Ovary (tissue), 3 donors: ENCODE measurements around the gene MIAT.

ENCODE experiments used
- POLR2A ChIP-seq: fragments of 450-650 bp; IDR thresholded peaks from one replicate; pipeline ENCODE4 v1.6.1; 2017; ENCODE audit warnings: antibody characterized with exemption, mild to moderate bottlenecking, moderate library complexity
- TF ChIP-seq, protein P1 (sequence below), 3 donors: fragments of 450-650 bp in 2 of 3; fragments of 200-600 bp in 1 of 3; IDR thresholded peaks; one replicate each; pipeline versions ENCODE4 v1.5.1 to v1.8.0; 2016 to 2022; ENCODE audit warnings: antibody characterized with exemption in 3 of 3, mild to moderate bottlenecking in 1 of 3
- donor health status: DM: no; HTN: no; CAD: no.

DNA sequence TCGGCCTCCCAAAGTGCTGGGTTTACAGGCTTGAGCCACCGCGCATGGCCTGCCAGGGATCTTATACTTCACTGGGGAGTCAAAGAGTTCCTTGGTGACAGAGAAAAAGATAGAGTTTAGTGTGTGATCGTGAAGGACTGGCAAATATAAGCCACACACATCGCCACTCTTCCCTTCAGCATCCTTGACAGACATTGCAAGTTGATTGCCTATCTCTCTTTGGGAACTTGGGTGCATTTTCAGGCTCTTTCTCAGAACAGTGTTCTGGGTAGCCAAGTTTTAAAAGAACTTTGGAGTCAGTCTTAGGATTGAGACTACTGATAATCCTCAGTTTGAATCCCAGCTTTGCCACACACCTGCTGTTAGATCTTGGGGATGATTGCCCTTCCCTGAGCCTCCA, 19.8 kb downstream of the MIAT start:
- TF ChIP-seq, protein P1, sequence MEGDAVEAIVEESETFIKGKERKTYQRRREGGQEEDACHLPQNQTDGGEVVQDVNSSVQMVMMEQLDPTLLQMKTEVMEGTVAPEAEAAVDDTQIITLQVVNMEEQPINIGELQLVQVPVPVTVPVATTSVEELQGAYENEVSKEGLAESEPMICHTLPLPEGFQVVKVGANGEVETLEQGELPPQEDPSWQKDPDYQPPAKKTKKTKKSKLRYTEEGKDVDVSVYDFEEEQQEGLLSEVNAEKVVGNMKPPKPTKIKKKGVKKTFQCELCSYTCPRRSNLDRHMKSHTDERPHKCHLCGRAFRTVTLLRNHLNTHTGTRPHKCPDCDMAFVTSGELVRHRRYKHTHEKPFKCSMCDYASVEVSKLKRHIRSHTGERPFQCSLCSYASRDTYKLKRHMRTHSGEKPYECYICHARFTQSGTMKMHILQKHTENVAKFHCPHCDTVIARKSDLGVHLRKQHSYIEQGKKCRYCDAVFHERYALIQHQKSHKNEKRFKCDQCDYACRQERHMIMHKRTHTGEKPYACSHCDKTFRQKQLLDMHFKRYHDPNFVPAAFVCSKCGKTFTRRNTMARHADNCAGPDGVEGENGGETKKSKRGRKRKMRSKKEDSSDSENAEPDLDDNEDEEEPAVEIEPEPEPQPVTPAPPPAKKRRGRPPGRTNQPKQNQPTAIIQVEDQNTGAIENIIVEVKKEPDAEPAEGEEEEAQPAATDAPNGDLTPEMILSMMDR (IDR thresholded peaks at IDR 0.05) = no peak
- TF ChIP-seq POLR2A = no peak
